ENCODE measurements around the gene ZBTB46.

DNA sequence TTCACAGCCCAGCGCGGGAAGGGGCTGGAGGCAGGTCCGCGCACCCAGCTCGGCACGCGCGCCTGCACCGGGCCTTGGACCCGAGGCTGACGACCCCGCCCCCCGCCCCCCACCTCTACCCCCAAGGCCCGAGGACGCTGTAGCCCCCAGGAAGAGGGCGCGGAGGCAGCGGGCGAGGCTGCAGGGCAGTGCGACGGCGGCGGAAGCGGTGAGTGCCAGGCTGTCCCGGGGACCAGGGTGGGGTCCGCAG lies 93.4 kb downstream of the ZBTB46 start:
- TF ChIP-seq, protein P1, sequence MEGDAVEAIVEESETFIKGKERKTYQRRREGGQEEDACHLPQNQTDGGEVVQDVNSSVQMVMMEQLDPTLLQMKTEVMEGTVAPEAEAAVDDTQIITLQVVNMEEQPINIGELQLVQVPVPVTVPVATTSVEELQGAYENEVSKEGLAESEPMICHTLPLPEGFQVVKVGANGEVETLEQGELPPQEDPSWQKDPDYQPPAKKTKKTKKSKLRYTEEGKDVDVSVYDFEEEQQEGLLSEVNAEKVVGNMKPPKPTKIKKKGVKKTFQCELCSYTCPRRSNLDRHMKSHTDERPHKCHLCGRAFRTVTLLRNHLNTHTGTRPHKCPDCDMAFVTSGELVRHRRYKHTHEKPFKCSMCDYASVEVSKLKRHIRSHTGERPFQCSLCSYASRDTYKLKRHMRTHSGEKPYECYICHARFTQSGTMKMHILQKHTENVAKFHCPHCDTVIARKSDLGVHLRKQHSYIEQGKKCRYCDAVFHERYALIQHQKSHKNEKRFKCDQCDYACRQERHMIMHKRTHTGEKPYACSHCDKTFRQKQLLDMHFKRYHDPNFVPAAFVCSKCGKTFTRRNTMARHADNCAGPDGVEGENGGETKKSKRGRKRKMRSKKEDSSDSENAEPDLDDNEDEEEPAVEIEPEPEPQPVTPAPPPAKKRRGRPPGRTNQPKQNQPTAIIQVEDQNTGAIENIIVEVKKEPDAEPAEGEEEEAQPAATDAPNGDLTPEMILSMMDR (IDR thresholded peaks at IDR 0.05; ENCODE audit: poor library complexity), result no peak
- TF ChIP-seq EZH2 (IDR thresholded peaks at IDR 0.05; ENCODE audit: borderline replicate concordance), result no peak
- no peak for TF ChIP-seq EZH2phosphoT487 (IDR thresholded peaks at IDR 0.05; ENCODE audit: low read depth, severe bottlenecking, unreplicated experiment)

Measured in hepatocyte (in vitro differentiated cells).